Sigmoid colon (tissue), 7 donors: ENCODE data around the gene SETD3. TPM values are rescaled to one million over a fixed set of nuclear protein-coding genes. Genes with fewer than 3 reads are reported as not detected.

Experiments
- DNase-seq: peaks from one replicate; pipeline ENCODE4 v3.0.0-alpha.2; 2019
- H3K27ac ChIP-seq, 4 donors: fragments of 200-600 bp; sonication (generic); one replicate each; pipeline ENCODE4 v1.5.1; 2016 to 2019; ENCODE audit warnings: mild to moderate bottlenecking in 1 of 4
- H3K27me3 ChIP-seq, 3 donors: fragments of 200-600 bp; sonication (generic); one replicate each; pipeline ENCODE4 v1.5.1; 2019; ENCODE audit warnings: mild to moderate bottlenecking in 1 of 3
- H3K36me3 ChIP-seq, 4 donors: fragments of 200-600 bp; sonication (generic); one replicate each; pipeline ENCODE4 v1.5.1; 2016 to 2019
- H3K4me1 ChIP-seq, 4 donors: fragments of 200-600 bp; sonication (generic); one replicate each; pipeline ENCODE4 v1.5.1; 2017 to 2019
- H3K4me3 ChIP-seq, 4 donors: fragments of 200-600 bp; sonication (generic); one replicate each; pipeline ENCODE4 v1.5.1; 2017 to 2019; ENCODE audit warnings: mild to moderate bottlenecking in 2 of 4, moderate library complexity in 1 of 4
- H3K9me3 ChIP-seq, 4 donors: fragments of 200-600 bp in 3 of 4; sonication (generic) in 3 of 4; one replicate each; pipeline versions ENCODE4 v1.5.1 to v1.6.1; 2013 to 2019
- EP300 ChIP-seq, 4 donors: sonication (generic); formaldehyde crosslinking; IDR thresholded peaks; one replicate each; pipeline ENCODE4 v1.6.1; 2017; ENCODE audit warnings: antibody characterized with exemption in 4 of 4
- POLR2A ChIP-seq, 2 donors: fragments of 450-650 bp; IDR thresholded peaks; one replicate each; pipeline ENCODE4 v1.6.1; 2016; ENCODE audit warnings: antibody characterized with exemption in 2 of 2, mild to moderate bottlenecking in 2 of 2, moderate library complexity in 2 of 2
- POLR2AphosphoS5 ChIP-seq, 4 donors: sonication (generic); formaldehyde crosslinking; IDR thresholded peaks; one replicate each; pipeline ENCODE4 v1.6.1; 2017; ENCODE audit warnings: antibody characterized with exemption in 4 of 4
- WGBS, 2 donors: extraction: QIAGEN DNeasy Blood & Tissue Kit; methylation state at CpG; one replicate each; pipeline ENCODE4 v1.1.7; 2013; 5-methylcytosine and 5-hydroxymethylcytosine counted together
- intact Hi-C: fragments of 100-400 bp; cut with DNase I; formaldehyde crosslinking; loops from one replicate; pipeline ENCODE4 v1.15.1; 2023
- polyA plus RNA-seq, 3 donors: library from polyadenylated mRNA; stranded (reverse); fragments of 200-250 nt; gene quantifications; one replicate each; pipeline ENCODE4 v1.2.3, GENCODE V29; 2013
- total RNA-seq, 4 donors: library from RNA; depleted of rRNA; stranded (reverse); fragments of >200 nt; gene quantifications; one replicate each; pipeline ENCODE4 v1.1.0, GENCODE V29; 2016
- TF ChIP-seq, protein P1 (sequence below), 4 experiments: fragments of 450-650 bp in 3 of 4; fragments of 200-600 bp in 1 of 4; IDR thresholded peaks; one replicate each; pipeline ENCODE4 v1.5.1; 2016 to 2019; ENCODE audit warnings: antibody characterized with exemption in 4 of 4, mild to moderate bottlenecking in 3 of 4, moderate library complexity in 2 of 4
- donor health status: healthy with polysubstance abuse.
- donor health status: Bipolar disorder and iron deficiency.
- donor health status: healthy.

SETD3 gene
- total and polyA plus RNA-seq, 7 donors, result 34.6 to 164 (median 130) TPM

DNA sequence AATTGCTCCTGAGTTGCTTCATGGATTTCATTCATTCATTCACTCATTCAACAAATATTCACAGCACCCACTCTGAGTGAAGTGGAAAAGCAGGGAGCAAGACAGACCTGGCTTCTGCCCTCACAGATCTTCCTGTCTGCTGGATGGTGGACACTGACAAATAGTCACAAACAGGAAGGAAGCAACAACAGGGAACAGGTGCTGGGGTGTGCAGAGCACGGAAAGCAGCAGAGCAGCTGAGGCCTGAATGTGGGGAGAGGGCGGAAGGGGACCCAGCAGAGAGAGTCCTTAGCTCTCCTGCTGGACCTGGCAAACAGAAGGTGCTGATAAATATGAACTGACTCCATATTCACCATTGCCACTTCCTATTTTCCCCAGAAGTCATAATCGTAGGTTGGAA is 54.4 kb downstream of the SETD3 start:
- DNase-seq, result no peak
- Histone ChIP-seq H3K27me3 (no peaks in the 10 kb centered on the region), H3K36me3 (peaks cover 0 to 24% (median 7%) of the 10 kb centered on the region in 4 donors), H3K4me3 (no peak overlapping the region), H3K9me3 (peaks cover 0 to 5% (median 1%) of the 10 kb centered on the region in 4 donors), H3K4me1 (peaks cover 0 to 8% (median under 1%) of the 10 kb centered on the region in 4 donors), H3K27ac (no peak overlapping the region)
- 84 to 91% methylated on average over 3 of the region's 3 CpGs for WGBS, 2 donors
- intact Hi-C loops, result no loop called here
- TF ChIP-seq POLR2AphosphoS5 (IDR thresholded peaks at IDR 0.05) (no peak), POLR2A (IDR thresholded peaks at IDR 0.05) (no peak), EP300 (IDR thresholded peaks at IDR 0.05) (no peak)
- TF ChIP-seq, protein P1, sequence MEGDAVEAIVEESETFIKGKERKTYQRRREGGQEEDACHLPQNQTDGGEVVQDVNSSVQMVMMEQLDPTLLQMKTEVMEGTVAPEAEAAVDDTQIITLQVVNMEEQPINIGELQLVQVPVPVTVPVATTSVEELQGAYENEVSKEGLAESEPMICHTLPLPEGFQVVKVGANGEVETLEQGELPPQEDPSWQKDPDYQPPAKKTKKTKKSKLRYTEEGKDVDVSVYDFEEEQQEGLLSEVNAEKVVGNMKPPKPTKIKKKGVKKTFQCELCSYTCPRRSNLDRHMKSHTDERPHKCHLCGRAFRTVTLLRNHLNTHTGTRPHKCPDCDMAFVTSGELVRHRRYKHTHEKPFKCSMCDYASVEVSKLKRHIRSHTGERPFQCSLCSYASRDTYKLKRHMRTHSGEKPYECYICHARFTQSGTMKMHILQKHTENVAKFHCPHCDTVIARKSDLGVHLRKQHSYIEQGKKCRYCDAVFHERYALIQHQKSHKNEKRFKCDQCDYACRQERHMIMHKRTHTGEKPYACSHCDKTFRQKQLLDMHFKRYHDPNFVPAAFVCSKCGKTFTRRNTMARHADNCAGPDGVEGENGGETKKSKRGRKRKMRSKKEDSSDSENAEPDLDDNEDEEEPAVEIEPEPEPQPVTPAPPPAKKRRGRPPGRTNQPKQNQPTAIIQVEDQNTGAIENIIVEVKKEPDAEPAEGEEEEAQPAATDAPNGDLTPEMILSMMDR (IDR thresholded peaks at IDR 0.05), result no peak

DNA sequence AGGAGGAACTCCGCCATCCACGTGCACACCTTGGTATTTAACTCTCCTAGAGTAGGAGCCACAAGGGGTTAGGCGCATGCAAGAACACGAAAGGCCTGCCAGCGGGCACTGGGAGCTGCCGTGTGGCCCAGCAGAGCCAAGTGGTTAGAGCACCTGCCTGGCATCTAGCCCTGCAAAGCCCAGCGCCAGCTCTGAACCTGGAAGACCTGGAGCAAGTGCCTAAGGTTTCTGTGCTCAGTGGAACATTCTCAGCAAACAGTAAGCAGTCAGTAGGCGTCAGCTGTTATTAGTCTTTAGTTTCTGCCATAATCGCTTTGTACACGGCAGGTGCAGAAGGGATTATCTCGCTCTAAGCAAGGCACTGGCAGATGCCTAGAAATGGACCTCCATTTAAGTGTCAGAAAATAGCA is 55.4 kb downstream of the SETD3 start:
- no peak for DNase-seq
- Histone ChIP-seq H3K4me3 (no peak overlapping the region), H3K27me3 (no peaks in the 10 kb centered on the region), H3K9me3 (peaks cover 0 to 5% (median 1%) of the 10 kb centered on the region in 4 donors), H3K36me3 (peaks cover 0 to 24% (median 7%) of the 10 kb centered on the region in 4 donors), H3K4me1 (no peaks in the 10 kb centered on the region), H3K27ac (no peak overlapping the region)
- no peak for TF ChIP-seq POLR2AphosphoS5 (IDR thresholded peaks at IDR 0.05)
- TF ChIP-seq, protein P1 (IDR thresholded peaks at IDR 0.05), result no peak
- TF ChIP-seq EP300 (IDR thresholded peaks at IDR 0.05), result no peak
- TF ChIP-seq POLR2A (IDR thresholded peaks at IDR 0.05), result no peak
- 63 to 91% methylated on average over 11 of the region's 11 CpGs for WGBS, 2 donors
- intact Hi-C loops, result no loop called here

DNA sequence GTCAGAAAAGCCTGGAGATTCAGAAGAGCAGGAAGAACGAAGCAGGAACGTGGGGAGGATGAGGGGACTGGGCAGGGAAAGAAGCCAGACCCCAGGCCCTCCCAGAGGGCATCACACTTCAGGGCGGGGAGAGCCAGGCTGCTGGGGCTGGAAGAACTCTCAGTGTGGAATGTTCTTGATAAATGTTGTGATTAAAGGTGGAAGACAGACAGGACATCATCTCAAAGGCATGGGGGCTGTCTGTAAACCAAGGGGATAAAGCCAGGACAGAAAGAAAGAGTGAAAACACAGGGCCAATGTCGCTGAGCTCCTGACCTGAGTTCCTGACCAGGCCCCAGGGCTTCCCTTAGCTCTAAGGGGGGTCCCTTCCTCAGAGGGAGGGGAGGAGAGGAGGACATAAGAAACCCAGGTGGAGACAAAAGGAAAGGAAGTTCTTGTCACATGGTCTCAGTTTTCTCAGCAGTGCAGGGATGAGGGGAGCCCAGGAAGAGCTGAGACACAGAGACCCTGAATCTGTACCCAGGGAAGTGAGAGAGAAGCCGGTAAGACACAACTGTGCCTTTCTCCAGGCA is 56.3 kb downstream of the SETD3 start:
- DNase-seq, result no peak
- TF ChIP-seq EP300 (IDR thresholded peaks at IDR 0.05) (no peak), POLR2A (IDR thresholded peaks at IDR 0.05) (no peak), POLR2AphosphoS5 (IDR thresholded peaks at IDR 0.05) (no peak)
- TF ChIP-seq, protein P1 (IDR thresholded peaks at IDR 0.05), result no peak
- peaks cover 0 to 5% (median 1%) of the 10 kb centered on the region in 4 donors for H3K9me3 ChIP-seq
- H3K4me1 ChIP-seq, result no peaks in the 10 kb centered on the region
- no peak overlapping the region for H3K27ac ChIP-seq
- no peaks in the 10 kb centered on the region for H3K27me3 ChIP-seq
- no peak overlapping the region for H3K4me3 ChIP-seq
- intact Hi-C loops, result no loop called here
- 83 to 87% methylated on average over 5 of the region's 5 CpGs for WGBS, 2 donors
- peaks cover 0 to 23% (median 7%) of the 10 kb centered on the region in 4 donors for H3K36me3 ChIP-seq

DNA sequence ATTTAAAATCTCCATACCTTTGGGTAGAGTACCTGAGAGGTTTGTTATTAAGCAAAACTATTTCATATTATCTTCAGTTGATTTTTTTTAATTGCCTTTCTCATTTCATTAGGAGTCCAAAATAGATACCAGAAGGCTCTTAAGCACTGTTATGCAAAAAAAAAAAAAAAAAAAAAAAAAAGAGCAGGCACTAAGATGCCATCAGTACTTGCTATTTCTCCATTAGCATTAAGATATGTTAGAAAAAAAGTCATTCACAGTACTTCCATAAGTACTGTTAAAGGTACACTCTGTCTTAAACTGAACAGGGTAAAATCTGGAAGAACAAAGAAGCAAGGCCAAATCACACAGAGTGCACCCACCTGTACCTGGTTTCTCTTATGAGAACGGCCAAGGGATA is 57.2 kb downstream of the SETD3 start:
- H3K4me1 ChIP-seq, result no peaks in the 10 kb centered on the region
- TF ChIP-seq, protein P1 (IDR thresholded peaks at IDR 0.05), result no peak
- TF ChIP-seq POLR2AphosphoS5 (IDR thresholded peaks at IDR 0.05), result no peak
- TF ChIP-seq POLR2A (IDR thresholded peaks at IDR 0.05), result no peak
- no peak for TF ChIP-seq EP300 (IDR thresholded peaks at IDR 0.05)
- H3K27ac ChIP-seq, result no peak overlapping the region
- H3K4me3 ChIP-seq, result no peak overlapping the region
- DNase-seq, result no peak
- 86 to 98% methylated on average over 1 of the region's 1 CpG for WGBS, 2 donors
- intact Hi-C loops, result no loop called here
- H3K9me3 ChIP-seq, result no peaks in the 10 kb centered on the region
- H3K36me3 ChIP-seq, result peaks cover 0 to 14% (median 2%) of the 10 kb centered on the region in 4 donors
- H3K27me3 ChIP-seq, result no peaks in the 10 kb centered on the region
